Panc1 (cell line): ENCODE results near the gene CDC25B. TPM values are rescaled to one million over a fixed set of nuclear protein-coding genes. Genes with fewer than 3 reads are reported as not detected.

Source experiments
- ATAC-seq: fragments of 200-7000 bp; cut with Tn5 transposase; 2 replicates; pipeline ENCODE4 v1.9.1; 2020; ENCODE audit warnings: mild to moderate bottlenecking, moderate library complexity
- BruUV-seq: library from RNA; stranded (reverse); fragments of 400-500 nt; replicated peaks from 2 replicates; lab custom pipeline; 2021; lab: Mats Ljungman, UMichigan
- CTCF ChIA-PET: fragments of 300-600 bp; sonication (Branson Sonifier 250); formaldehyde crosslinking; loops from one replicate; lab custom pipeline; 2022; ENCODE audit warnings: antibody characterized with exemption; lab: Charles Lee
- POLR2A ChIA-PET: fragments of 300-600 bp; sonication (Branson Sonifier 250); formaldehyde crosslinking; loops from one replicate; lab custom pipeline; 2022; ENCODE audit warnings: antibody characterized with exemption; lab: Charles Lee
- DNase-seq: peaks from one replicate; pipeline ENCODE4 v3.0.0-alpha.2; 2010; ENCODE audit warnings: low read depth, low spot score
- H3K27ac ChIP-seq: 2 replicates; pipeline ENCODE4 v1.5.1; 2011; ENCODE audit warnings: mild to moderate bottlenecking, low read length, inconsistent platforms
- H3K27me3 ChIP-seq: fragments of 200-500 bp; sonication (Bioruptor generic); 2 replicates; pipeline ENCODE4 v1.6.0; 2014; ENCODE audit warnings: low read length, inconsistent platforms; ENCODE audit not compliant: control insufficient read depth, insufficient read depth
- H3K36me3 ChIP-seq: fragments of 200-500 bp; sonication (Bioruptor generic); 2 replicates; pipeline ENCODE4 v1.5.1; 2014; ENCODE audit warnings: inconsistent platforms, mild to moderate bottlenecking, low read length, moderate library complexity; ENCODE audit not compliant: control insufficient read depth, insufficient read depth
- H3K4me1 ChIP-seq: 2 replicates; pipeline ENCODE4 v1.5.1; 2011; ENCODE audit warnings: inconsistent platforms, mild to moderate bottlenecking, low read length, moderate library complexity; ENCODE audit not compliant: control insufficient read depth, insufficient read depth
- H3K4me3 ChIP-seq, 2 experiments: 2 replicates each; pipeline ENCODE4 v1.5.1; 2011 to 2012; ENCODE audit warnings: low read depth in 2 of 2, low read length in 2 of 2, mild to moderate bottlenecking in 2 of 2, inconsistent platforms in 1 of 2, moderate library complexity in 1 of 2
- H3K9me3 ChIP-seq: fragments of 200-500 bp; sonication (Bioruptor generic); 2 replicates; pipeline ENCODE4 v1.5.1; 2014; ENCODE audit warnings: low read depth, mild to moderate bottlenecking, inconsistent platforms, low read length, moderate library complexity; ENCODE audit not compliant: control insufficient read depth, insufficient read depth
- POLR2AphosphoS5 ChIP-seq: IDR thresholded peaks from 2 replicates; pipeline ENCODE4 v1.6.1; 2012; ENCODE audit warnings: mild to moderate bottlenecking, low read depth, low read length, moderate library complexity
- SIN3A ChIP-seq: IDR thresholded peaks from 2 replicates; pipeline ENCODE4 v1.6.1; 2012; ENCODE audit warnings: low read depth, mild to moderate bottlenecking, low read length, moderate library complexity, borderline replicate concordance; ENCODE audit not compliant: insufficient read depth
- TCF7L2 ChIP-seq: IDR thresholded peaks from 2 replicates; pipeline ENCODE4 v1.6.1; 2011; ENCODE audit warnings: mild to moderate bottlenecking, low read depth, low read length, inconsistent platforms
- in situ Hi-C: cut with HindIII; loops from 2 replicates; pipeline ENCODE4 v1.10.0; 2016; ENCODE audit warnings: low sequenced_read_pairs, low pct_unique_long_range_greater_than_20kb
- intact Hi-C: fragments of 100-400 bp; cut with micrococcal nuclease; formaldehyde crosslinking; loops from one replicate; pipeline ENCODE4 v1.10.0; 2022; ENCODE audit not compliant: unreplicated experiment
- total RNA-seq: library from RNA; stranded (reverse); gene quantifications from one replicate; pipeline ENCODE4 v1.2.1, GENCODE V29; 2021; ENCODE audit not compliant: unreplicated experiment
- TF ChIP-seq, protein P1 (sequence below), 2 experiments: IDR thresholded peaks; 2 replicates each; pipeline ENCODE4 v1.6.1; 2011 to 2012; ENCODE audit warnings: low read depth in 2 of 2, control low read depth in 1 of 2, low read length in 1 of 2, mild to moderate bottlenecking in 1 of 2, moderate library complexity in 1 of 2; ENCODE audit not compliant: insufficient read depth in 1 of 2
- TF ChIP-seq, protein P2 (sequence below): fragments of 450-650 bp; IDR thresholded peaks from 2 replicates; pipeline ENCODE4 v1.5.1; 2017; ENCODE audit warnings: mild to moderate bottlenecking

CDC25B gene
- total RNA-seq, 1 experiment from 2014 or later = 170 TPM

DNA sequence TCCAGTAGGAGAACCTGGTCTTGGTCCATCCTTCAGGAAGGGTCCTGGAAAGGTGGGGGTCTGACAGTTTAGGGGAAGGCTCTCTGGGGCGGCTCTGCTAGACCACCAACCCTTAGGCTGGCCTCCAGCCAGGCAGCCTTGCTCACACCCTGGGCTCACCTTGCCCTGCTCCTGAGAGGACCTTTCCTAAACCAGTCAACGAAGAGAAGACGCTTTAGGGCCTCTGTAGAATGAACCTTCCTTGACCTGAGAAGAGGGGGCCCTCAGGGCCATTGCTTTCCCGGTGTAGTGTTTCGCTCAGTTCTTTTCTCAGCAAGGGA, 1.1 kb downstream of the CDC25B start:
- Histone ChIP-seq H3K4me1 (peaks cover 16% of the 10 kb centered on the region), H3K4me3 (peak overlapping the region; percentile 90 to 97), H3K9me3 (no peaks in the 10 kb centered on the region), H3K27ac (peak overlapping the region; percentile 97), H3K27me3 (no peaks in the 10 kb centered on the region), H3K36me3 (peaks cover 10% of the 10 kb centered on the region)
- in situ Hi-C loops = no loop called here
- CTCF ChIA-PET = no interaction called here
- no TSS peak for BruUV-seq
- DNase-seq (no peak), ATAC-seq (no peak)
- intact Hi-C loops = no loop called here
- POLR2A ChIA-PET = no interaction called here
- TF ChIP-seq, protein P1, sequence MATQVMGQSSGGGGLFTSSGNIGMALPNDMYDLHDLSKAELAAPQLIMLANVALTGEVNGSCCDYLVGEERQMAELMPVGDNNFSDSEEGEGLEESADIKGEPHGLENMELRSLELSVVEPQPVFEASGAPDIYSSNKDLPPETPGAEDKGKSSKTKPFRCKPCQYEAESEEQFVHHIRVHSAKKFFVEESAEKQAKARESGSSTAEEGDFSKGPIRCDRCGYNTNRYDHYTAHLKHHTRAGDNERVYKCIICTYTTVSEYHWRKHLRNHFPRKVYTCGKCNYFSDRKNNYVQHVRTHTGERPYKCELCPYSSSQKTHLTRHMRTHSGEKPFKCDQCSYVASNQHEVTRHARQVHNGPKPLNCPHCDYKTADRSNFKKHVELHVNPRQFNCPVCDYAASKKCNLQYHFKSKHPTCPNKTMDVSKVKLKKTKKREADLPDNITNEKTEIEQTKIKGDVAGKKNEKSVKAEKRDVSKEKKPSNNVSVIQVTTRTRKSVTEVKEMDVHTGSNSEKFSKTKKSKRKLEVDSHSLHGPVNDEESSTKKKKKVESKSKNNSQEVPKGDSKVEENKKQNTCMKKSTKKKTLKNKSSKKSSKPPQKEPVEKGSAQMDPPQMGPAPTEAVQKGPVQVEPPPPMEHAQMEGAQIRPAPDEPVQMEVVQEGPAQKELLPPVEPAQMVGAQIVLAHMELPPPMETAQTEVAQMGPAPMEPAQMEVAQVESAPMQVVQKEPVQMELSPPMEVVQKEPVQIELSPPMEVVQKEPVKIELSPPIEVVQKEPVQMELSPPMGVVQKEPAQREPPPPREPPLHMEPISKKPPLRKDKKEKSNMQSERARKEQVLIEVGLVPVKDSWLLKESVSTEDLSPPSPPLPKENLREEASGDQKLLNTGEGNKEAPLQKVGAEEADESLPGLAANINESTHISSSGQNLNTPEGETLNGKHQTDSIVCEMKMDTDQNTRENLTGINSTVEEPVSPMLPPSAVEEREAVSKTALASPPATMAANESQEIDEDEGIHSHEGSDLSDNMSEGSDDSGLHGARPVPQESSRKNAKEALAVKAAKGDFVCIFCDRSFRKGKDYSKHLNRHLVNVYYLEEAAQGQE (IDR thresholded peaks at IDR 0.05; ENCODE audit: insufficient read depth in 1 of 2, low read depth in 2 of 2, low read length in 1 of 2) = no peak
- TF ChIP-seq, protein P2, sequence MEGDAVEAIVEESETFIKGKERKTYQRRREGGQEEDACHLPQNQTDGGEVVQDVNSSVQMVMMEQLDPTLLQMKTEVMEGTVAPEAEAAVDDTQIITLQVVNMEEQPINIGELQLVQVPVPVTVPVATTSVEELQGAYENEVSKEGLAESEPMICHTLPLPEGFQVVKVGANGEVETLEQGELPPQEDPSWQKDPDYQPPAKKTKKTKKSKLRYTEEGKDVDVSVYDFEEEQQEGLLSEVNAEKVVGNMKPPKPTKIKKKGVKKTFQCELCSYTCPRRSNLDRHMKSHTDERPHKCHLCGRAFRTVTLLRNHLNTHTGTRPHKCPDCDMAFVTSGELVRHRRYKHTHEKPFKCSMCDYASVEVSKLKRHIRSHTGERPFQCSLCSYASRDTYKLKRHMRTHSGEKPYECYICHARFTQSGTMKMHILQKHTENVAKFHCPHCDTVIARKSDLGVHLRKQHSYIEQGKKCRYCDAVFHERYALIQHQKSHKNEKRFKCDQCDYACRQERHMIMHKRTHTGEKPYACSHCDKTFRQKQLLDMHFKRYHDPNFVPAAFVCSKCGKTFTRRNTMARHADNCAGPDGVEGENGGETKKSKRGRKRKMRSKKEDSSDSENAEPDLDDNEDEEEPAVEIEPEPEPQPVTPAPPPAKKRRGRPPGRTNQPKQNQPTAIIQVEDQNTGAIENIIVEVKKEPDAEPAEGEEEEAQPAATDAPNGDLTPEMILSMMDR = no peak
- TF ChIP-seq TCF7L2 (no peak), SIN3A (no peak), POLR2AphosphoS5 (no peak)

DNA sequence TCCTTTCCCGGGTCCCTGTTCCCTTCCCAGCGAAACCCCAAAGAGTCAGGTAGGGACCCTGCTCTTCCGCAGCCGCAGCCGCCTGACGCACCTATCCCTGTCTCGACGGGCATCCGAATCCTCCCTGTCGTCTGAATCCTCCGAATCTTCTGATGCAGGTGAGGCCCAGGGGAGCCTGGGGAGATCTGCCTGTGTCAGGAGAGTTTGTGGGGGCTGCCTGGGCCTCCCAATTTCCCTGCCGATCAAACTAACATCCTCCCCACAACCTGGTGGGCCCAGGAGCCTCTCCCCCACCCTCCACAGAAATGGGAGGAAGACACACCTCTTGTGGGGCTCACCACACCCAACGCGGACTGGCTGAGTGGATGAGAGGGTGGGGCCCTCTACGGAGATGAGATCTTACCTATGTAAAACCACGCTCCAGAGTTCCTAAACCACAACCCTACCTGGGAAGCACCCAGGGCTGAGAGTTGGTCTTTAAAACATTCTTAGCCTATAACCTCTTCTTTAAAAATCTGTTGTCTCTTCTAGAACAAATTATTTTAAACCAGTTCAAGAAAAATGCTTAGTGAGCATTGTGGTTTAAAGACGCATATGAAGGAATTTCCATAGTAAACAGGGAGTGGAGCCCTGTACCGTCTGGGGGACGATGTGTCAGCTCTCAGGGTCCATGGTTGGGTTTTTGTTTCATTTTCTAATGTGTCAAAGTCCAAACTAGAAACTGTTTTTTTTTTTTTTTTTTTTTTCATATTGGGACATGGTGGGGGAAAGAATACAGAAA, 1.7 kb downstream of the CDC25B start:
- Histone ChIP-seq H3K27me3 (no peaks in the 10 kb centered on the region), H3K9me3 (no peaks in the 10 kb centered on the region), H3K36me3 (peaks cover 10% of the 10 kb centered on the region), H3K4me3 (peak overlapping the region; percentile 90 to 97), H3K4me1 (peaks cover 16% of the 10 kb centered on the region), H3K27ac (peak overlapping the region; percentile 97)
- intact Hi-C loops (no loop called here), in situ Hi-C loops (no loop called here)
- BruUV-seq = no TSS peak
- DNase-seq (no peak), ATAC-seq (no peak)
- TF ChIP-seq SIN3A = 0 out of 2 replicates have a peak, but pooled peaks have one; percentile 21
- TF ChIP-seq, protein P2 = no peak
- ChIA-PET CTCF (no interaction called here), POLR2A (no interaction called here)
